ENCODE results near the gene MORC1.
A peak's percentile ranks its signal among the peaks of the same experiment; 100 is the strongest.

Gene MORC1

GRCh38 chr3:109025896-109026295 lies 92.0 kb downstream of the MORC1 start:
- DNase-seq = no peak

GRCh38 chr3:109023656-109024254 lies 94.2 kb downstream of the MORC1 start:
- peak; percentile 6 for DNase-seq

GRCh38 chr3:109023167-109023566 lies 94.8 kb downstream of the MORC1 start:
- no peak for DNase-seq

- DNase-seq = no peak
These were observed 96.4 kb downstream of the MORC1 start for GRCh38 chr3:109021556-109021955.

GRCh38 chr3:109018828-109019227 lies 99.1 kb downstream of the MORC1 start:
- no peak for DNase-seq

GRCh38 chr3:109005443-109005842 lies 112.5 kb downstream of the MORC1 start:
- no peak for DNase-seq

- DNase-seq = no peak
These were observed 119.5 kb downstream of the MORC1 start for GRCh38 chr3:108998436-108998835.

GRCh38 chr3:108985844-108986243 lies 132.1 kb downstream of the MORC1 start:
- DNase-seq = no peak

- DNase-seq = no peak
These were observed 134.9 kb downstream of the MORC1 start for GRCh38 chr3:108983051-108983450.

- DNase-seq = no peak
These were observed 141.9 kb downstream of the MORC1 start for GRCh38 chr3:108976058-108976457.

- DNase-seq = no peak
These were observed 144.9 kb downstream of the MORC1 start for GRCh38 chr3:108973019-108973418.

- no peak for DNase-seq
These were observed 145.5 kb downstream of the MORC1 start for GRCh38 chr3:108972482-108972881.

- no peak for DNase-seq
These were observed 147.4 kb downstream of the MORC1 start for GRCh38 chr3:108970561-108970960.

GRCh38 chr3:108966773-108967172 lies 151.2 kb downstream of the MORC1 start:
- DNase-seq = no peak

- no peak for DNase-seq
These were observed 158.9 kb downstream of the MORC1 start for GRCh38 chr3:108959017-108959416.

- no peak for DNase-seq
These were observed 164.2 kb downstream of the MORC1 start, which contains the start of gene GUCA1C for GRCh38 chr3:108953700-108954099. TSS of gene GUCA1C (minus strand) at chr3:108953879. CDS start at chr3:108953762, 117 bp downstream.

GRCh38 chr3:108953210-108953609 lies 164.7 kb downstream of the MORC1 start:
- DNase-seq = no peak

GRCh38 chr3:108951820-108952501 lies 166.0 kb downstream of the MORC1 start:
- DNase-seq = no peak

GRCh38 chr3:108947855-108948254 lies 170.1 kb downstream of the MORC1 start:
- DNase-seq = no peak

GRCh38 chr3:108946292-108947285 lies 171.3 kb downstream of the MORC1 start:
- no peak for DNase-seq

- DNase-seq = no peak
These were observed 177.2 kb downstream of the MORC1 start for GRCh38 chr3:108940568-108941263.

- DNase-seq = no peak
These were observed 177.8 kb downstream of the MORC1 start for GRCh38 chr3:108940166-108940565.

Measured in KG1 (cell line).